Transverse colon (tissue), 4 donors: ENCODE data around the gene GIPC3.

Experiments
- CTCF ChIP-seq, 5 experiments: fragments of 200-600 bp in 3 of 5; fragments of 450-650 bp in 2 of 5; sonication (generic) in 3 of 5; IDR thresholded peaks; 1 replicate in 2 of 5; 2 replicates in 3 of 5; pipeline ENCODE4 v1.5.1; 2016 to 2017; ENCODE audit warnings: antibody characterized with exemption in 5 of 5, inconsistent platforms in 3 of 5, mild to moderate bottlenecking in 2 of 5, moderate library complexity in 1 of 5
- EP300 ChIP-seq: sonication (generic); formaldehyde crosslinking; IDR thresholded peaks from one replicate; pipeline ENCODE4 v1.6.1; 2017; ENCODE audit warnings: antibody characterized with exemption, low read depth
- POLR2A ChIP-seq: fragments of 450-650 bp; IDR thresholded peaks from one replicate; pipeline ENCODE4 v1.6.1; 2016; ENCODE audit warnings: antibody characterized with exemption, mild to moderate bottlenecking, moderate library complexity
- POLR2AphosphoS5 ChIP-seq, 3 donors: sonication (generic); formaldehyde crosslinking; IDR thresholded peaks; one replicate each; pipeline ENCODE4 v1.6.1; 2016; ENCODE audit warnings: antibody characterized with exemption in 3 of 3

- TF ChIP-seq CTCF (IDR thresholded peaks at IDR 0.05), result no peak
- no peak for TF ChIP-seq POLR2AphosphoS5 (IDR thresholded peaks at IDR 0.05)
- TF ChIP-seq POLR2A, result no peak
- no peak for TF ChIP-seq EP300
Observed at GRCh38 chr19:3551792-3552095, 33.5 kb upstream of the GIPC3 start.
